ENCODE results near the gene PIP5K1C. TPM values are rescaled to one million over a fixed set of nuclear protein-coding genes. Genes with fewer than 3 reads are reported as not detected.

The PIP5K1C gene
- polyA plus RNA-seq, 3 donors = 19.7 to 30.2 (median 28.9) TPM

- DNase-seq (ENCODE audit: extremely low read depth in 1 of 11, low read depth in 9 of 11, low spot score in 4 of 11) = peak in 6 of 11 donors; percentile 15 to 75 (median 56)
Observed at GRCh38 chr19:3725640-3726310, 25.5 kb upstream of the PIP5K1C start.

- DNase-seq (ENCODE audit: extremely low read depth in 1 of 11, low read depth in 9 of 11, low spot score in 4 of 11) = no peak
Observed at GRCh38 chr19:3725121-3725520, 24.9 kb upstream of the PIP5K1C start.

- DNase-seq (ENCODE audit: extremely low read depth in 1 of 11, low read depth in 9 of 11, low spot score in 4 of 11) = no peak
Observed at GRCh38 chr19:3723883-3724282, 23.6 kb upstream of the PIP5K1C start.

DNA sequence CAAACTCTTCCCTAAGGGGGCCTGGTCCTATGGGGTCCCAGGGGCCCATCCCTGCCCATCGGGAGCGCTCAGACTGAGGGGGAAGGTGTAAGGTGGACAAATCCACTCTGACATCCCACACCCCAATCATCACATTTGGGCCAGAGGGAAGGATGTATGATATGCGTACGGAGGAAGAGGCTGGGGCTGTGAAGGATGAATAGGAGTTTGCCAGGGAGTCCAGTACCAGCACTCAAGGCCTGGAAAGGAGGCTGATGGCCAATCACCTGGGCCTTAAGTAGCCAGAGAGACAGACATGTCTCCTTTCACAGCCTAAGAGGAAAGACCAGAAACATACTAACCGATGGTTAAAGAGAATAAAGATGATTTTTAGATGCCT, 22.8 kb upstream of the PIP5K1C start:
- no peak for DNase-seq (ENCODE audit: extremely low read depth in 1 of 11, low read depth in 9 of 11, low spot score in 4 of 11)

- no peak for DNase-seq (ENCODE audit: extremely low read depth in 1 of 11, low read depth in 9 of 11, low spot score in 4 of 11)
Observed at GRCh38 chr19:3722443-3723109, 22.3 kb upstream of the PIP5K1C start.

- no peak for DNase-seq (ENCODE audit: extremely low read depth in 1 of 11, low read depth in 9 of 11, low spot score in 4 of 11)
Observed at GRCh38 chr19:3721887-3722442, 21.7 kb upstream of the PIP5K1C start.

- peak in 8 of 11 donors; percentile 66 to 87 (median 78) for DNase-seq (ENCODE audit: extremely low read depth in 1 of 11, low read depth in 9 of 11, low spot score in 4 of 11)
Observed at GRCh38 chr19:3721131-3721886, 21.0 kb upstream of the PIP5K1C start.

DNA sequence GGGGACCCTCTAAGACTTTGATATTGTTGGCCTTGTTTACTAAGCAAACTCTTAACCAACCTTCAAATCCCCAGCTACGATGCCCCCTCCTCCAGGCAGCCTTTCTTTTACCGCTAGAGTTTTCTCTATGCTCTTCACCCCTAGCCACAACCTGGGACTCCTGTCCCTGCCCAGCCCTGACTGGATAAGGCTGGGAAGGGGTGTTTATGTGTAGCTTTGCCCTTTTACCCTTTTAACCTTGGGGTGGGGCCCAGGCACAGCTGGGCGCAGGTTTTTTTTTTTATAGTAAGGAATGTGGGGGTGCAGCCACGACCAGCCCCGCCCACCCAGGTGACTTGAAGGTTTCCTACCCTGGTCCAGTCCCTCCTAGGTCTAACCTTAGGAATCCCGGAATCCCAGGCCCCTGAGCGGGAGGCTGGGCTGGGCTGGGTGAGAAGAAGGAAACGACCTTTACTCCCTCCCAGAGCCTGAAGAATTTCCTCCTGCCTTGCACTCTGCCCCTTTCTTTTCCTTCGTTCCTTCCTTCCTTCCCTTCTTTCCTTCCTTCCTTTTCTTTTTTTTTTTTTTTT, 20.2 kb upstream of the PIP5K1C start:
- DNase-seq (ENCODE audit: extremely low read depth in 1 of 11, low read depth in 9 of 11, low spot score in 4 of 11) = no peak

DNA sequence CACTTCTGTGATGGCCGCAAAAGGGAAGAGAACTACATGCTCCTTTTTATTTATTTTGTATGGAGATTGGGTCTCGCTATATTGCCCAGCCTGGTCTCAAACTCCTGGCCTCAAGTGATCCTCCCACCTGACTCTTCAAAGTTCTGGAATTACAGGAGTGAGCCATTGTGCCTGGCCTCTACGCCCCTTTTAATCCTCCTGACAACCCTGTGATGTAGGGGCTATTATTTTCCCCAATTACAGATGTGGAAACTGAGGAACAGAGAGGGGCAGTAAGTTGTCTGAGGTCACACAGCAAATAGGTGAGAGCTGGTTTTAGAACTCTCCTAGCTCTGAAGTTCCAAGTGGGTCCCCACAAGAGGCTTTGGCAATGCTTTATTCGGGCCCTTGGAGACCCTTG, 19.6 kb upstream of the PIP5K1C start:
- DNase-seq (ENCODE audit: extremely low read depth in 1 of 11, low read depth in 9 of 11, low spot score in 4 of 11) = no peak

GRCh38 chr19:3716147-3716668, 15.9 kb upstream of the PIP5K1C start:
- no peak for DNase-seq (ENCODE audit: extremely low read depth in 1 of 11, low read depth in 9 of 11, low spot score in 4 of 11)

DNA sequence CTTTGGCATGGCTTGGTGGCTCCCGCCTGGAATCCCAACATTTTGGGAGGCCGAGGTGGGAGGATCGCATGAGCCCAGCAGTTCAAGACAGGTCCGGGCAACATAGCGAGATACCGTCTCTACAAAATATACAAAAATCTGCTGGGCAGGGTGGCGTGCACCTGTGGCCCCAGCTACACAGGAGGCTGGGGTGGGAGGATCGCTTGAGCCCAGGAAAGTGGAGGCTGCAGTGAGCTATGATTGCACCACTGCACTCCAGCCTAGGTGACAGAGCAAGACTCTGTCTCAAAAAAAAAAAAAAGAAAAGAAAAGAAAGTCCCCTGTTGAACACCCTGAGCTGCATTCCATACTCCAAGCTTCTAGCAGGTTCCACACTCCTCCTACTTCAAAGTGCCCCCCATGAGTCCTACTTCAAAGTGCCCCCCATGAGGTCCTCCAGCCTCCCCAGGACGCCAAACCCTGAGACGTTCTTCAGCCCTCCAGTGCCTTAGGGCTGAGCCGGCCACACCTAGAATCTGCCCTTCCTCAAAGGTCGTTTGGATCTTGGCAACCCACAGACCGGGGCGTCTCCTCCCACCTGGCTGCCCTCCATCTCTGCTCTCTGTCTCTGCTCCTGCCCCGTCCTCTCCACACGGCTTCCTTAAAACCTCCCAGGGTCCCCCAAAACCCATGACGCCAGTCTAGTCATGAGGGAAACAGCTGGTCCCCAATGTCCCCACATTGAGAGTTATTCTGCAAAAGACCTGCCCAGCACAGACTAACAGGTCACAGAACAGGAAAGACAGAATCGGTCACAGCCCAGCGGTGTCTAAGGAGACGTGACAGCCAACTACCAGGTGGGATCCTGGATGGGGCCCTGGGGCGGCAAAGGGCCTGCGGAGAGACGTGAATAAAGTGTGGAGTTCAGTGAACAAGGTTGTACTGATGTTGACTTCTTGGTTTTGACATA, 12.7 kb upstream of the PIP5K1C start:
- peak in 1 of 11 donors; percentile 68 for DNase-seq (ENCODE audit: extremely low read depth in 1 of 11, low read depth in 9 of 11, low spot score in 4 of 11)

DNA sequence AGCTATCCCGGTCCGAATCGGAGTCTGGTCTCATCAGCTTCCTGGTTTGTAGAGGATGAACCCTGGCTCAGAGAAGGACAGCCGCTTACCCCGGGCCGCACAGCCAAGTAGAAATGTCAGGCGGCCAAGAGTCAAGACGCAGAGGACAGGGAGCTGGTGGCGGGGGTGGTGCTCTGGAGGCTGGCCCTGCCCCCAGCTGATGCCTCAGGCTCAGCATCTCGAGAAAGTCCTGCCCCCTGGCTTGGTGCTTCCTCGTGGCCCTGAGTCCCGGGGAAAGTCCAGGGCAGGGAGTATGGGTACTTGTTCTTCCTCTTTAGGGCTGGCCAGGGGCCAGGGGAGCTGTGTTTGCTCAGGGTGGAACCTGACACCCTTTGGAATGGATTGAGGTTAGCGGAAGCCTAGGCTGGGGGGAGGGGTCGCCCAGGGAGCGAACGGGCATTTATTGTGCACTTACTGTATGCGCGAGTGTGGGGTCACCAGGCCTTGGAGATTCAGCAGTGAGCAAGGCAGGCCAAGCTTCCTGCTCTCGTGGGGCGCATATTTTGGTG, 10.1 kb upstream of the PIP5K1C start:
- DNase-seq (ENCODE audit: extremely low read depth in 1 of 11, low read depth in 9 of 11, low spot score in 4 of 11) = no peak

DNA sequence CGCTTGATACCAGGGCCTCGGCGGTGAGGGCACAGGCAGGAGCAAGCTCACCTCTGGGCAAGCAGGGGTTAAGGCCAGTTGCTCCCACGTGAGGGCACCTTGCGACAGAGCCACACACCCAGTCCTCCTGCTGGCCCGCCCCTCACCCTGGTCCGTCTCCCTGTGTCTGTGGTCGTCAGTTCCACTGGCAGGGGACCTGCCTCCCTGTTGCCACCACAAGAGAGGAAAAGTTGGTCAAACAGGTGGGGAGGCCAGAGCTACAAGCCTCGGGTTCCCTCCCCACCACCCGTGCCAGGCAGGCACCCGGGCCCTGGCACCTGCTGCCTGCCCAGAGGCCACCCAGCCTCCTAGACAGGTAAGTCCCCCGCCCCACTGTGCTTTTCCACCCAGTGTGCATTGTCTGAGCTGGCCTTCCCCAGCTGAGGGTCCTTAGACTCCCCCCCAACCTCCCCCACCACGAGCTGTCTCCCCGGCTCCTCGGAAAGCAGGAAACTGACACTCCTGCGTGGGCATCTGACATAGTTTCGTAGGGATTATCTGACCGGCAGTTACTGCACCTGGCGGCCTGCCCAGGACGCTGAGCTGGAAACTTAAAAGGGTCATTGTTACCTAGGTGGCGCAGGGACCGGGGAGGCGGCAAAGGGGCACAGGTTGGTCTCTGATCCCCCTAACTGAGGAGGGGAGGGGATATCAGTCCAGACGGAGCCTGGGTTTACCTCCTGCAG, 8.1 kb upstream of the PIP5K1C start, which contains the start of gene TJP3:
TJP3 (plus strand) TSS at position 178 of the 725 bp plus-strand sequence. CDS start 20,049 bp downstream, outside the sequence.
- no peak for DNase-seq (ENCODE audit: extremely low read depth in 1 of 11, low read depth in 9 of 11, low spot score in 4 of 11)

DNA sequence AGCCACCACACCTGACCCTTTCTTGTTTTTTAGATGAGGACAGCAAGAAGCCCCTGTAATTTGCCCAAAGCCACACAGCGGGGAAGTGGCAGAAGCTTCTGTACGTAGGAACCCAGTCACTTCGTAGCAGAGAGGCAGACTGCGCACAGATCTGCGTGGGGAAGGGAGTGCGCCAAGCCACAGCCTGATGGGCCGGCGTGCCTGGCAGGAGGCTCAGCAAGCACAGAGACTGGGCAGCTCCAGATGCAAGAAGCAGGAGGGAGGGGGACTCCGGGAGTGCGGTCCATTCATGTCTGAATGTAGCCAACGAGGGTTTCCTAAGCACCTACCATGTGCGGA, 7.6 kb upstream of the PIP5K1C start:
- DNase-seq (ENCODE audit: extremely low read depth in 1 of 11, low read depth in 9 of 11, low spot score in 4 of 11) = no peak

DNA sequence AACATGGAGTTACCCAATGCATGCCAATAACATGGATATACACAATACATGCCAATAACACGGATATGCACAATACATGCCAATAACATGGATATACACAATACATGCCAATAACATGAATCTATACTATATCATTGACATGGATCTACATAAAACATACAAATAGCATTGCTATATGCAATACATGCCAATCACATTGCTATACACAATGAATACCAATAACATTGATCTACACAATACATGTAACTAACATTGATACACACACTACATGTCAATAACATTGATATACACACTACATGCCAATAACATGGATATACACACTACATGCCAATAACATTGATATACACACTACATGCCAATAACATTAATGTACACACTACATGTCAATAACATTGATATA, 932 bp upstream of the PIP5K1C start:
- DNase-seq (ENCODE audit: extremely low read depth in 1 of 11, low read depth in 9 of 11, low spot score in 4 of 11) = no peak

- DNase-seq (ENCODE audit: extremely low read depth in 1 of 11, low read depth in 9 of 11, low spot score in 4 of 11) = no peak
Observed at GRCh38 chr19:3699741-3700241, 477 bp downstream of the PIP5K1C start.

All from renal cortex interstitium (tissue), 11 donors.